Measurements from ENCODE around the gene VARS1. TPM values are rescaled to one million over a fixed set of nuclear protein-coding genes. Genes with fewer than 3 reads are reported as not detected.
"Not testable (repeated sequence)": the region's sequence is repeated elsewhere in the genome, so short reads cannot be mapped to it uniquely, and the experiment has no call there.

Gene VARS1
- 29.1 TPM for total RNA-seq

DNA sequence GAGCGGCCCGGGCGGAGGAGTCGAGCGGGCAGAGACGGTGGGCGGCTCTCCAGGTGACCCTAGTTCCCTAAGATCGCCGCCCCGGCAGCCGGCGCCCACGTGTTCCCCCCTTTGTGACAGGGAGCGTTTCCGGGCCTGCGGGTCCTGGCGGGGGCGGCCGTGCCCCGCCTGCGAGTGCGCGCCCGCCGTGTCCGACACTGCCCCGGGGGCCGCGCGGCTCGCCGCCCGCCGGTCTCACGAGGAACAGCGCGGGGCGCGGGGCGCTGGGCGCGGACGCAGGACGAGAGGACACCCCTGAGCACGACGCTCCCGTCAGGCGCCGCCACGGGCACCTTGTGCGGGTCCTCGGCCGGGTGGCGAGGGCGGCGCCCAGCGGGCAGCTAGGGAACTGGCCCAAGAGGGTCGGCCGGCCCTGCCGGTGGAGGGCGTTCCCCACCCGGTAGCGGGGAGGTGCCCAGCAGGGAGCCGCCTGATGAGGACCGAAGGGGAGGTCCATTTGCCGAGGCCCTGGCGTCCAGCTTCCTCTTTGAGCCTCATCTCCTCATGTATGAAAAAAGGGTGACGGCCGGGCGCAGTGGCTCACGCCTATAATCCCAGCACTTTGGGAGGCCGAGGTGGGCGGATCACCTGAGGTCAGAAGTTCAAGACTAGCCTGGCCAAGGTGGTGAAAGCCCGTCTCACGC lies at the start of gene VARS1:
Gene VARS1, minus strand, starts transcription at position 137 of the 683 bp plus-strand sequence. CDS start 535 bp downstream, outside the sequence.
- DNase-seq = peak; percentile 69

DNA sequence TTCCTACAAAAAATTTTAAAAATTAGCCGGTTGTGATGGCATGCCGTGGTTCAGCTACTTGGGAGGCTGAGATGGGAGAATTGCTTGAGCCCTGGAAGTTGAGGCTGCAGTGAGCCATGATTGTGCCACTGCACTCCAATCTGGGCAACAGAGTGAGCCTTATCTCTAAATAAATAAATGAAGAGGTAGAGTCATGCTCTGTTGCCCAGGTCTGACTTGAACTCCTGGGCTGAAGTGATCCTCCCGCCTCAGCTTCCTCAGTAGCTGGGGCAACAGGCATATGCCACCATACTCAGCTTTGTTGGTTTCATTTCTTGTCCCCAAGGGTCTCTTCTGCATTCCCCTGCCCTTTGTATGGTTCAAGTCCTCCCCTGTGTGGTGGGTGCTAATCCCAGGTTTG lies 49.0 kb upstream of the VARS1 start:
- DNase-seq = no peak

DNA sequence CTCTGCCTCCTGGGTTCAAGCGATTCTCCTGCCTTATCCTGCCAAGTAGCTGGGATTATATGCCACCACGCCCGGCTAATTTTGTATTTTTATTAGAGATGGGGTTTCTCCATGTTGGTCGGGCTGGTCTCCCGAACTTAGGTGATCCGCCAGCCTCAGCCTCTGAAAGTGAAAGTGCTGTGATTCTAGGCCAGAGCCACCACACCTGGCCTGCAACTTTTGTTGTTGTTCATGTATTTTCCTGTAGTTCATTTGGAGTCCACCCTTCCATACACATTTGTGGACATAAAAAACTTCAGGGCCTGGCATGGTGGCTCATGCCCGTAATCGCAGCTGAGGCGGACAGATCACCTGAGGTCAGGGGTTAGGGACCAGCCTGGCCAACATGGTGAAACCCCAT lies 46.5 kb upstream of the VARS1 start:
- DNase-seq = no peak

DNA sequence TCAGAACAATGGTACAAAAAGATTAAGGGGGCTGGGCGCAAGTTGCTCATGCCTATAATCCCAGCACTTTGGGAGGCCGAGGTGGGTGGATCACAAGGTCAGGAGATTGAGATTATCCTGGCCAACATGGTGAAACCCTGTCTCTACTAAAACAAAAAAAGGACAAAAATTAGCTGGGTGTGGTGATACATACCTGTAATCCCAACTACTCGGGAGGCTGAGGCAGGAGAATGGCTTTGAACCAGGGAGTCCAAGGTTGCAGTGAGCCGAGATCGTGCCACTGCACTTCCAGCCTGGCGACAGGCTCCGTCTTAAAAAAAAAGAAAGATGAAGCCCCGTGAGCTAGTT lies 44.2 kb upstream of the VARS1 start:
- DNase-seq = not testable (repeated sequence)

- DNase-seq = no peak
Observed at GRCh38 chr6:31838968-31839367, 43.4 kb upstream of the VARS1 start.

DNA sequence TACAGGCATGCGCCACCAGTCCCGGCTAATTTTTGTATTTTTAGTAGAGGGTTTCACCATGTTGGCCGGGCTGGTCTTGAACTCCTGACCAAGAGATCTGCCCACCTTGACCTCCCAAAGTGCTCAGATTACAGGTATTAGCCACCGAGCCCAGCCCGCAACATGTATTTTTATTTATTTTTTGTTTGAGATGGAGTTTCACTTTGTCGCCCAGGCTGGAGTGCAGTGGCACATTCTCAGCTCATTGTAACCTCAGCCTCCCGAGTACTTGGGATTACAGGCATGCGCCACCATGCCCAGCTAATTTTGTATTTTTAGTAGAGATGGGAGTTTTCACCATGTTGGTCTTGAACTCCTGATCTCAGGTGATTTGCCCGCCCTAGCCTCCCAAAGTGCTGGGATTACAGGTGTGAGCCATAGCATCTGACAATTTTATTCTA lies 42.6 kb upstream of the VARS1 start:
- not testable (repeated sequence) for DNase-seq

DNA sequence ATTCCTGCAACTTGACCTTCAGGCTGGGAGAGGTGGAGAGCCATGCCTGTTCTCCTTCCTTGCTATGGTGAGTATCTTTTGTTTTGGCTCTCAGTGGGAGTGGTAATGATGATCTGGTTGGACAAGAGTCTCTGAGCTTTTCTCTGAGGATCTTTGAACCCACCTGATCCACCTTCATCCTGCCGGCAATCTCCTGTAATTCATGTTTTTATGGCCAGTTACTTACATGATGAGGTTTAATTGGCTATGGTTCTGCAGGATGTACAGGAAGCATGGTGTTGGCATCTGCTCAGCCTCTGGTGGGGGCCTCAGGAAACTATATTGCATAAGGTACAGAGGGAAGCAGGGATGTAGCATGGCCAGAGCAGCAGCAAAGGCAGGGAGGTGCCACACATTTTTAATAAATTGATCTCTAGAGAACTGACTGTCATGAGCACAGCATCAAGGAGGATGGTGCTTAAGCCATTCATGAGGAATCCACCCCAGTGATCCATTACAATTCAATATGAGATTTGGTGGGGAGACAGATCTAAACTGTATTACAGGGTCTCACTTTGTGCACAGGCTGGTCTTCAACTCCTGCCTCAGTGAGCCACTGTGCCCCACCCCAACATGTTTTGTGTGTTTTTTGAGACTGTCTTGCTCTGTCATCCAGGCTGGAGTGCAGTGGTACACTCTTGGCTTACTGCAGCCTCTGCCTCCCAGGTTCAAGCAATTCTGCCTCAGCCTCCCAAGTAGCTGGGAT lies 42.0 kb upstream of the VARS1 start:
- DNase-seq = no peak

GRCh38 chr6:31836474-31837368 lies 41.2 kb upstream of the VARS1 start:
- DNase-seq = no peak

- no peak for DNase-seq
Observed at GRCh38 chr6:31836047-31836473, 40.5 kb upstream of the VARS1 start.

DNA sequence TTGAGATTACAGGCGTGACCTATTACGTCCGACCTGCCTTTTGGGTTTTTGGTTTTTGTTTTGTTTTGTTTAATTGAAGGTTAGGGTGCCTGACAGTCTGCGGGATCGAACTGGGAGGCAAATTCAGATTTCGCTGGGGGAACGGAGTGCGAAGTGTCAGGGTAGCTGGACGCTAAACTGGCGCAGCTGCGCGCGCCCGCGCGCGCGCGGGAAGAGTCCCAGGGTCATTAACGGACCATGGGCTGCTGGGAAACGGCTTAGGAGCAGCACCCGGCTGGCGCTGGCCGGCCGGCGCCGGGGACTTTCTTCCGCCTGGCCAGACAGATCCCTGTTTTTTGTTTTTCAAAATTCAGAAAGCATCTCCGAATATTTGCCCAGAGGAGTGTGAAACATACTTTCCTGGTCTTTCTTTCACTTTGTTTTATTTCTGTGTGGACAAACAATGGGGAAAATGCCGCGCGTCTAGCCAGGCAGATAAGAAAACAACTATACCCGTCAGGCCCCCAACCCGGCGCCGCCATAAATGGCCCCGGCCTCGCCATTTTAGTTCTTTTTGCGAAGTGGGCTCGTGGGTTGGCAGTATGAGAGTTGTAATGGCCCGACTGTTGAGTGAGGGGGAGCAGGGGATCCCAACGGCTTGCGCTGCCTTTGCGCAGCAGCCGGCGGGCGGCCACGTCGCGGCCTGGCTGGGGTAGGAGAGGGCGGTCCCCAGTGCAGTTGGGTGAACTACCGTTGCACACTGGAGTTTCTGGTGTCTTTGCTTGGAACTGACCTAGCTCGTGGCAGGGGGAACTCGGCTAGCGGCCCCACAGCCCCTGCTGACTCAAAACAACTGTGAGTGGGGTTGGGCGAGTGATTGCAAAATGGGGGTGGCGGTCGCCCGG lies 39.1 kb upstream of the VARS1 start:
- peak; percentile 89 for DNase-seq

GRCh38 chr6:31831350-31832215 lies 36.0 kb upstream of the VARS1 start:
- DNase-seq = no peak

DNA sequence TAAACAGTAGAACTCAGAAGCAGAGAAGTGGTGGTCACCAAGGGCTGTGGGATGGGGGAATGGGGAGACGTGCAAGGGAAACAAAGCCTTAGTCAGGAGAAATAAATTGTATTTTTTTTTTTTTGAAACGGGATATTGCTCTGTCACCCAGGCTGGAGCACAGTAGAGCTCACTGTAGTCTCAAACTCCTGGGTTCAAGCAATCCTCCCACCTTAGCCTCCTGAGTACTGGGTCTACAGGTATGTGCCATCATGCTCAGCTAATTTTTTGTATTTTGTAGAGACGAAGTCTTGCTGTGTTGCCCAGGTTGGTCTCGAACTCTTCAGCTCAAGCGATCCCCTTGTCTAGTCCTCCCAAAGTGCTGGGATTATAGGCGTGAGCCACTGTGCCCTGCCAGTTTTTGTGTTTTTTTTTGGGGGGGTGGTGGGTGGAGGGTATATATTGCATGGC lies 35.4 kb upstream of the VARS1 start:
- DNase-seq = no peak

- peak; percentile 55 for DNase-seq
Observed at GRCh38 chr6:31829633-31830283, 34.2 kb upstream of the VARS1 start.

- DNase-seq = peak; percentile 100
Observed at GRCh38 chr6:31827286-31828079, 31.9 kb upstream of the VARS1 start, which contains the start of gene HSPA1B. Gene HSPA1B (plus strand): TSS chr6:31827738. CDS start chr6:31827951, 213 bp downstream.

GRCh38 chr6:31826793-31827285 lies 31.3 kb upstream of the VARS1 start:
- DNase-seq = no peak

GRCh38 chr6:31825553-31825952 lies 30.0 kb upstream of the VARS1 start:
- DNase-seq = no peak

- not testable (repeated sequence) for DNase-seq
Observed at GRCh38 chr6:31823592-31824196, 28.1 kb upstream of the VARS1 start.

All from skin of body (tissue), 2 donors.